HepG2 (cell line): ENCODE data around the gene COPZ2. TPM values are rescaled to one million over a fixed set of nuclear protein-coding genes. Genes with fewer than 3 reads are reported as not detected.

Experiments used
- DPF2 ChIP-seq: sonication (generic); formaldehyde crosslinking; IDR thresholded peaks from 2 replicates; pipeline ENCODE4 v1.4.0; 2020; ENCODE audit warnings: mild to moderate bottlenecking, low read depth, missing genetic modification reagents, borderline replicate concordance
- SP1 ChIP-seq, 2 experiments: fragments of 450-650 bp in 1 of 2; sonication (generic) in 1 of 2; formaldehyde crosslinking in 1 of 2; IDR thresholded peaks; 2 replicates each; pipeline versions ENCODE4 v1.4.0 to v1.6.1; 2016 to 2020; ENCODE audit warnings: missing genetic modification reagents in 1 of 2
- TAF15 ChIP-seq: fragments of 200-400 bp; formaldehyde crosslinking; IDR thresholded peaks from one replicate; pipeline ENCODE4 v1.6.1; 2018; ENCODE audit warnings: mild to moderate bottlenecking, low read depth, low read length; ENCODE audit not compliant: poor library complexity, severe bottlenecking
- XBP1 ChIP-seq: sonication (generic); formaldehyde crosslinking; IDR thresholded peaks from 2 replicates; pipeline ENCODE4 v1.5.0; 2020; ENCODE audit warnings: missing genetic modification reagents
- ZNF644 ChIP-seq: IDR thresholded peaks from 2 replicates; pipeline ENCODE4 v1.6.1; 2016; ENCODE audit warnings: low read depth
- polyA plus RNA-seq, 8 experiments: library from polyadenylated mRNA; depleted of rRNA in 3 of 8; stranded (reverse) in 7 of 8; unstranded in 1 of 8; fragments of >200 nt; fragmentation: Illumina TruSeq in 4 of 8; extraction: Trizol in 4 of 8; gene quantifications; 2 replicates each; pipeline versions ENCODE4 v1.2.1 to v1.2.3, GENCODE V29; 2011 to 2016; ENCODE audit warnings: low read depth in 4 of 8, missing spikeins in 1 of 8, mixed read lengths in 1 of 8; ENCODE audit not compliant: insufficient read depth in 1 of 8
- total RNA-seq, 5 experiments: library from RNA; depleted of rRNA; stranded (reverse); fragments of >200 nt; fragmentation: Illumina TruSeq; extraction: Trizol; gene quantifications; 2 replicates each; pipeline ENCODE4 v1.2.3, GENCODE V29; 2016; ENCODE audit warnings: low read depth in 1 of 5
- TF ChIP-seq, protein P1 (sequence below), 2 experiments: fragments of 450-650 bp in 1 of 2; sonication (generic) in 1 of 2; formaldehyde crosslinking in 1 of 2; IDR thresholded peaks; 2 replicates each; pipeline versions ENCODE4 v1.6.1 to v1.8.0; 2016 to 2022; ENCODE audit warnings: antibody characterized with exemption in 1 of 2, mild to moderate bottlenecking in 1 of 2, missing genetic modification reagents in 1 of 2
- TF ChIP-seq, protein P2 (sequence below): sonication (generic); formaldehyde crosslinking; IDR thresholded peaks from 2 replicates; pipeline ENCODE4 v1.5.1; 2020; ENCODE audit warnings: missing genetic modification reagents, mild to moderate bottlenecking, borderline replicate concordance
- TF ChIP-seq, protein P3 (sequence below): sonication (generic); formaldehyde crosslinking; IDR thresholded peaks from 2 replicates; pipeline ENCODE4 v1.8.0; 2022; ENCODE audit warnings: mild to moderate bottlenecking, missing genetic modification reagents
- TF ChIP-seq, protein P4 (sequence below): sonication (generic); formaldehyde crosslinking; IDR thresholded peaks from 2 replicates; pipeline ENCODE4 v1.5.0; 2020; ENCODE audit warnings: missing genetic modification reagents
- TF ChIP-seq, protein P5 (sequence below): sonication (generic); formaldehyde crosslinking; IDR thresholded peaks from 2 replicates; pipeline ENCODE4 v1.5.0; 2020; ENCODE audit warnings: missing genetic modification reagents

Gene COPZ2
- total and polyA plus RNA-seq, 2 of the 13 experiments (the other 11 are each of a cell fraction or from before 2014, with no cell fraction given) = 0.61 to 1.5 TPM

DNA sequence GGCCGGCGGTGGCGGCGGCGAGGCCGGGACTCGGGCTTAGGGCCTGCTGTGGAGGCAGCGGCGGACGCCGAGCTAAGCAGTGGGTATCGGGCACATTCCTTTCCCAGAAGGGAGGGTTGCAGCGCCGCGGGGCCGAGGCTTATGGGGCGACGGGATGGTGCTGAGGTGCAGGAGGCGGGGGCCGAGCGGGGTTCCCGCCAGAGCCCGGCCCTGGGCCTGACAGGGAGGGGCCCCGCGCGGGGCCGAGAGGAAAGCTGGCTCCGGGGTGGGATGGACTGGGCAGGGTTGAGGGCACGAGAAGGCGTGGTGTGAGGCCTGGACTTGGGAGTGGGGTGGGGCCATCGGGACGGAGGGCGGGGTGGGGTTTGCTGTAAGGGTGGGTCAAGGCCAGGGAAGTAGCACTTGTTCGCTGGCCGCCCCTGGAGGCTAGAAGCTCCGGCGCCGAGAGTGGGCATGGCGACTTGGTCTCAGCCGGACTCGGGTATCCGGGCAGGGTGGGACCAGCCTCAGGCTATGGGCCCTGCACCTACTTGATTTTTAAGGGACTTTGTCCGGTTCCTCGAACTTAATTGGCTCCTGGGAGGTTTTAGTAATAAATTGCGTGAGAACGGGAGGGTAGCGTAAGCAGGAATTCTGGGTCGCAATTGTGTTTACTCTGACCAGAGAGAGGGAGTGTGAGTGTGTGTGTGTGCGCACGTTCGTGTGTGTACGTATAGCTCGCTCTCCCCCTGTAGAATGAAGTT, 11.0 kb upstream of the COPZ2 start (continued):
- TF ChIP-seq, protein P1, sequence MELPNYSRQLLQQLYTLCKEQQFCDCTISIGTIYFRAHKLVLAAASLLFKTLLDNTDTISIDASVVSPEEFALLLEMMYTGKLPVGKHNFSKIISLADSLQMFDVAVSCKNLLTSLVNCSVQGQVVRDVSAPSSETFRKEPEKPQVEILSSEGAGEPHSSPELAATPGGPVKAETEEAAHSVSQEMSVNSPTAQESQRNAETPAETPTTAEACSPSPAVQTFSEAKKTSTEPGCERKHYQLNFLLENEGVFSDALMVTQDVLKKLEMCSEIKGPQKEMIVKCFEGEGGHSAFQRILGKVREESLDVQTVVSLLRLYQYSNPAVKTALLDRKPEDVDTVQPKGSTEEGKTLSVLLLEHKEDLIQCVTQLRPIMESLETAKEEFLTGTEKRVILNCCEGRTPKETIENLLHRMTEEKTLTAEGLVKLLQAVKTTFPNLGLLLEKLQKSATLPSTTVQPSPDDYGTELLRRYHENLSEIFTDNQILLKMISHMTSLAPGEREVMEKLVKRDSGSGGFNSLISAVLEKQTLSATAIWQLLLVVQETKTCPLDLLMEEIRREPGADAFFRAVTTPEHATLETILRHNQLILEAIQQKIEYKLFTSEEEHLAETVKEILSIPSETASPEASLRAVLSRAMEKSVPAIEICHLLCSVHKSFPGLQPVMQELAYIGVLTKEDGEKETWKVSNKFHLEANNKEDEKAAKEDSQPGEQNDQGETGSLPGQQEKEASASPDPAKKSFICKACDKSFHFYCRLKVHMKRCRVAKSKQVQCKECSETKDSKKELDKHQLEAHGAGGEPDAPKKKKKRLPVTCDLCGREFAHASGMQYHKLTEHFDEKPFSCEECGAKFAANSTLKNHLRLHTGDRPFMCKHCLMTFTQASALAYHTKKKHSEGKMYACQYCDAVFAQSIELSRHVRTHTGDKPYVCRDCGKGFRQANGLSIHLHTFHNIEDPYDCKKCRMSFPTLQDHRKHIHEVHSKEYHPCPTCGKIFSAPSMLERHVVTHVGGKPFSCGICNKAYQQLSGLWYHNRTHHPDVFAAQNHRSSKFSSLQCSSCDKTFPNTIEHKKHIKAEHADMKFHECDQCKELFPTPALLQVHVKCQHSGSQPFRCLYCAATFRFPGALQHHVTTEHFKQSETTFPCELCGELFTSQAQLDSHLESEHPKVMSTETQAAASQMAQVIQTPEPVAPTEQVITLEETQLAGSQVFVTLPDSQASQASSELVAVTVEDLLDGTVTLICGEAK (IDR thresholded peaks at IDR 0.05) = no peak
- TF ChIP-seq, protein P1 (CRISPR knock-in tag; IDR thresholded peaks at IDR 0.05) = peak; percentile 0; the same call in 1 of the 2 replicates
- no peak for TF ChIP-seq TAF15
- no peak for TF ChIP-seq ZNF644
- TF ChIP-seq, protein P2, sequence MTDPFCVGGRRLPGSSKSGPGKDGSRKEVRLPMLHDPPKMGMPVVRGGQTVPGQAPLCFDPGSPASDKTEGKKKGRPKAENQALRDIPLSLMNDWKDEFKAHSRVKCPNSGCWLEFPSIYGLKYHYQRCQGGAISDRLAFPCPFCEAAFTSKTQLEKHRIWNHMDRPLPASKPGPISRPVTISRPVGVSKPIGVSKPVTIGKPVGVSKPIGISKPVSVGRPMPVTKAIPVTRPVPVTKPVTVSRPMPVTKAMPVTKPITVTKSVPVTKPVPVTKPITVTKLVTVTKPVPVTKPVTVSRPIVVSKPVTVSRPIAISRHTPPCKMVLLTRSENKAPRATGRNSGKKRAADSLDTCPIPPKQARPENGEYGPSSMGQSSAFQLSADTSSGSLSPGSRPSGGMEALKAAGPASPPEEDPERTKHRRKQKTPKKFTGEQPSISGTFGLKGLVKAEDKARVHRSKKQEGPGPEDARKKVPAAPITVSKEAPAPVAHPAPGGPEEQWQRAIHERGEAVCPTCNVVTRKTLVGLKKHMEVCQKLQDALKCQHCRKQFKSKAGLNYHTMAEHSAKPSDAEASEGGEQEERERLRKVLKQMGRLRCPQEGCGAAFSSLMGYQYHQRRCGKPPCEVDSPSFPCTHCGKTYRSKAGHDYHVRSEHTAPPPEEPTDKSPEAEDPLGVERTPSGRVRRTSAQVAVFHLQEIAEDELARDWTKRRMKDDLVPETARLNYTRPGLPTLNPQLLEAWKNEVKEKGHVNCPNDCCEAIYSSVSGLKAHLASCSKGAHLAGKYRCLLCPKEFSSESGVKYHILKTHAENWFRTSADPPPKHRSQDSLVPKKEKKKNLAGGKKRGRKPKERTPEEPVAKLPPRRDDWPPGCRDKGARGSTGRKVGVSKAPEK (CRISPR knock-in tag) = 0 out of 2 replicates have a peak, but pooled peaks have one; percentile 48
- TF ChIP-seq DPF2 (CRISPR knock-in tag) = no peak
- no peak for TF ChIP-seq XBP1
- no peak for TF ChIP-seq SP1 (IDR thresholded peaks at IDR 0.05)
- peak; percentile 36; the same call in 1 of the 2 replicates for TF ChIP-seq SP1 (CRISPR knock-in tag; IDR thresholded peaks at IDR 0.05)
- TF ChIP-seq, protein P3, sequence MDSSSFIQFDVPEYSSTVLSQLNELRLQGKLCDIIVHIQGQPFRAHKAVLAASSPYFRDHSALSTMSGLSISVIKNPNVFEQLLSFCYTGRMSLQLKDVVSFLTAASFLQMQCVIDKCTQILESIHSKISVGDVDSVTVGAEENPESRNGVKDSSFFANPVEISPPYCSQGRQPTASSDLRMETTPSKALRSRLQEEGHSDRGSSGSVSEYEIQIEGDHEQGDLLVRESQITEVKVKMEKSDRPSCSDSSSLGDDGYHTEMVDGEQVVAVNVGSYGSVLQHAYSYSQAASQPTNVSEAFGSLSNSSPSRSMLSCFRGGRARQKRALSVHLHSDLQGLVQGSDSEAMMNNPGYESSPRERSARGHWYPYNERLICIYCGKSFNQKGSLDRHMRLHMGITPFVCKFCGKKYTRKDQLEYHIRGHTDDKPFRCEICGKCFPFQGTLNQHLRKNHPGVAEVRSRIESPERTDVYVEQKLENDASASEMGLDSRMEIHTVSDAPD (CRISPR knock-in tag) = no peak
- TF ChIP-seq, protein P4, sequence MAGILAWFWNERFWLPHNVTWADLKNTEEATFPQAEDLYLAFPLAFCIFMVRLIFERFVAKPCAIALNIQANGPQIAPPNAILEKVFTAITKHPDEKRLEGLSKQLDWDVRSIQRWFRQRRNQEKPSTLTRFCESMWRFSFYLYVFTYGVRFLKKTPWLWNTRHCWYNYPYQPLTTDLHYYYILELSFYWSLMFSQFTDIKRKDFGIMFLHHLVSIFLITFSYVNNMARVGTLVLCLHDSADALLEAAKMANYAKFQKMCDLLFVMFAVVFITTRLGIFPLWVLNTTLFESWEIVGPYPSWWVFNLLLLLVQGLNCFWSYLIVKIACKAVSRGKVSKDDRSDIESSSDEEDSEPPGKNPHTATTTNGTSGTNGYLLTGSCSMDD (CRISPR knock-in tag) = no peak
- TF ChIP-seq, protein P5, sequence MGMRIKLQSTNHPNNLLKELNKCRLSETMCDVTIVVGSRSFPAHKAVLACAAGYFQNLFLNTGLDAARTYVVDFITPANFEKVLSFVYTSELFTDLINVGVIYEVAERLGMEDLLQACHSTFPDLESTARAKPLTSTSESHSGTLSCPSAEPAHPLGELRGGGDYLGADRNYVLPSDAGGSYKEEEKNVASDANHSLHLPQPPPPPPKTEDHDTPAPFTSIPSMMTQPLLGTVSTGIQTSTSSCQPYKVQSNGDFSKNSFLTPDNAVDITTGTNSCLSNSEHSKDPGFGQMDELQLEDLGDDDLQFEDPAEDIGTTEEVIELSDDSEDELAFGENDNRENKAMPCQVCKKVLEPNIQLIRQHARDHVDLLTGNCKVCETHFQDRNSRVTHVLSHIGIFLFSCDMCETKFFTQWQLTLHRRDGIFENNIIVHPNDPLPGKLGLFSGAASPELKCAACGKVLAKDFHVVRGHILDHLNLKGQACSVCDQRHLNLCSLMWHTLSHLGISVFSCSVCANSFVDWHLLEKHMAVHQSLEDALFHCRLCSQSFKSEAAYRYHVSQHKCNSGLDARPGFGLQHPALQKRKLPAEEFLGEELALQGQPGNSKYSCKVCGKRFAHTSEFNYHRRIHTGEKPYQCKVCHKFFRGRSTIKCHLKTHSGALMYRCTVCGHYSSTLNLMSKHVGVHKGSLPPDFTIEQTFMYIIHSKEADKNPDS (CRISPR knock-in tag) = peak; percentile 5; the same call in 1 of the 2 replicates
